ENCODE results near the gene KCNAB1.

DNA sequence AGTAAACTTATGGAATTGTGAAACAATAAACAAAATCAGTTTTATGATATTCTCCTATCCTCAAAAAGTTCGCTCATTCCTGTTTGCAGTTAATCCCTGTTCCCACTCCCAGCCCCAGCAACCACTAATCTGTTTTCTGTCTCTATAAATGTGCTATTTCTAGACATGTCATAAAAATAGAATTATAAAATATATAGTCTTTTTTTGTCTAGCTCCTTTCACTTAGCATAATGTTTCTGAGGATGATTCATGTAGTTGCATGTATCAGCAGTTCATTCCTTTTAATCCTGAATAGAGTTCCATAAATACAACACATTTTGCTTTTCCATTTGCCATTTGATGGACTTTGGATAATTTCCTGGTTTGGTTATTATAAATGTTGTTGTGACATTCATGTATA lies 140.0 kb downstream of the KCNAB1 start:
- TF ChIP-seq POLR2A (IDR thresholded peaks at IDR 0.05; ENCODE audit: low read length) (no peak), GATA1 (IDR thresholded peaks at IDR 0.05; ENCODE audit: low read depth, low read length) (no peak)

Data from erythroblast (primary cell).